Spleen (tissue), 7 donors: ENCODE measurements around the gene SPDYE1.

Experiments used
- POLR2AphosphoS5 ChIP-seq, 3 donors: sonication (generic); formaldehyde crosslinking; IDR thresholded peaks; one replicate each; pipeline ENCODE4 v1.5.1; 2017; ENCODE audit warnings: antibody characterized with exemption in 3 of 3
- TF ChIP-seq, protein P1 (sequence below), 11 experiments: fragments of 200-600 bp in 7 of 11; fragments of 450-650 bp in 4 of 11; sonication (generic) in 4 of 11; IDR thresholded peaks in 8 of 11; conservative IDR thresholded peaks in 3 of 11; 1 replicate in 7 of 11; 2 replicates in 4 of 11; pipeline versions ENCODE4 v1.4.0 to v1.8.0; 2016 to 2021; ENCODE audit warnings: antibody characterized with exemption in 11 of 11, inconsistent platforms in 4 of 11, mild to moderate bottlenecking in 1 of 11
- donor health status: DM: no; HTN: no; CAD: no; lungs with moderate emphysema.
- donor health status: DM: no; HTN: no; CAD: no.
- donor health status: DM: no; HTN: no; CAD: no.

DNA sequence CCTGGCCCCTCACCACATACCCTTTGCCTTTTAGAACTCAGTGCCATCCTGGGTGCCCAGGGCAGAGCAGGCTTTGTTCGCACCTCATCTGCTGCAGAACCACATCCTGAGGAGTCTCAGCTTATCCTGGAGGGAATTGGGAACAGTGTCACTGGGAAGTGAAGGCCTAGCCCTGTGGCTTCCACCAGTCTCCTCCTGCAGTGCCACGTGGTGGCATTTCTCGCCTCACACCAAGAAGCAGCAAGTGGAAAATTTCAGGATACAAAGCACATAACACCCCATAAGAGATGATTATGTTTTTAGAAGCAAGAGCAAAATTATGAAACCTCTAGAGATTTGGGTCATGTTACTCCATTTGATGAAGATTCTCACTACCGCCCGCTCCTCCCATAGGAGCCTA is 44.6 kb upstream of the SPDYE1 start:
- TF ChIP-seq, protein P1, sequence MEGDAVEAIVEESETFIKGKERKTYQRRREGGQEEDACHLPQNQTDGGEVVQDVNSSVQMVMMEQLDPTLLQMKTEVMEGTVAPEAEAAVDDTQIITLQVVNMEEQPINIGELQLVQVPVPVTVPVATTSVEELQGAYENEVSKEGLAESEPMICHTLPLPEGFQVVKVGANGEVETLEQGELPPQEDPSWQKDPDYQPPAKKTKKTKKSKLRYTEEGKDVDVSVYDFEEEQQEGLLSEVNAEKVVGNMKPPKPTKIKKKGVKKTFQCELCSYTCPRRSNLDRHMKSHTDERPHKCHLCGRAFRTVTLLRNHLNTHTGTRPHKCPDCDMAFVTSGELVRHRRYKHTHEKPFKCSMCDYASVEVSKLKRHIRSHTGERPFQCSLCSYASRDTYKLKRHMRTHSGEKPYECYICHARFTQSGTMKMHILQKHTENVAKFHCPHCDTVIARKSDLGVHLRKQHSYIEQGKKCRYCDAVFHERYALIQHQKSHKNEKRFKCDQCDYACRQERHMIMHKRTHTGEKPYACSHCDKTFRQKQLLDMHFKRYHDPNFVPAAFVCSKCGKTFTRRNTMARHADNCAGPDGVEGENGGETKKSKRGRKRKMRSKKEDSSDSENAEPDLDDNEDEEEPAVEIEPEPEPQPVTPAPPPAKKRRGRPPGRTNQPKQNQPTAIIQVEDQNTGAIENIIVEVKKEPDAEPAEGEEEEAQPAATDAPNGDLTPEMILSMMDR (IDR thresholded peaks at IDR 0.05 in 8 of 11, conservative IDR thresholded peaks at IDR 0.05 in 3 of 11): no peak
- no peak for TF ChIP-seq POLR2AphosphoS5 (IDR thresholded peaks at IDR 0.05)
